ENCODE results near the gene ELL.

ELL gene

GRCh38 chr19:18475762-18476331 lies 46.0 kb downstream of the ELL start:
- no peak for DNase-seq (ENCODE audit: low read depth)
- TF ChIP-seq, protein P1, sequence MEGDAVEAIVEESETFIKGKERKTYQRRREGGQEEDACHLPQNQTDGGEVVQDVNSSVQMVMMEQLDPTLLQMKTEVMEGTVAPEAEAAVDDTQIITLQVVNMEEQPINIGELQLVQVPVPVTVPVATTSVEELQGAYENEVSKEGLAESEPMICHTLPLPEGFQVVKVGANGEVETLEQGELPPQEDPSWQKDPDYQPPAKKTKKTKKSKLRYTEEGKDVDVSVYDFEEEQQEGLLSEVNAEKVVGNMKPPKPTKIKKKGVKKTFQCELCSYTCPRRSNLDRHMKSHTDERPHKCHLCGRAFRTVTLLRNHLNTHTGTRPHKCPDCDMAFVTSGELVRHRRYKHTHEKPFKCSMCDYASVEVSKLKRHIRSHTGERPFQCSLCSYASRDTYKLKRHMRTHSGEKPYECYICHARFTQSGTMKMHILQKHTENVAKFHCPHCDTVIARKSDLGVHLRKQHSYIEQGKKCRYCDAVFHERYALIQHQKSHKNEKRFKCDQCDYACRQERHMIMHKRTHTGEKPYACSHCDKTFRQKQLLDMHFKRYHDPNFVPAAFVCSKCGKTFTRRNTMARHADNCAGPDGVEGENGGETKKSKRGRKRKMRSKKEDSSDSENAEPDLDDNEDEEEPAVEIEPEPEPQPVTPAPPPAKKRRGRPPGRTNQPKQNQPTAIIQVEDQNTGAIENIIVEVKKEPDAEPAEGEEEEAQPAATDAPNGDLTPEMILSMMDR (IDR thresholded peaks at IDR 0.05; ENCODE audit: low read depth, low read length, missing control alignments), result no peak
- no peak overlapping the region for H3K4me3 ChIP-seq (ENCODE audit: low read depth, low read length)

- H3K4me3 ChIP-seq (ENCODE audit: low read depth, low read length), result no peak overlapping the region
- TF ChIP-seq, protein P1 (IDR thresholded peaks at IDR 0.05; ENCODE audit: low read depth, low read length, missing control alignments), result no peak
- no peak for DNase-seq (ENCODE audit: low read depth)
Measured at GRCh38 chr19:18475004-18475453, 46.8 kb downstream of the ELL start.

DNA sequence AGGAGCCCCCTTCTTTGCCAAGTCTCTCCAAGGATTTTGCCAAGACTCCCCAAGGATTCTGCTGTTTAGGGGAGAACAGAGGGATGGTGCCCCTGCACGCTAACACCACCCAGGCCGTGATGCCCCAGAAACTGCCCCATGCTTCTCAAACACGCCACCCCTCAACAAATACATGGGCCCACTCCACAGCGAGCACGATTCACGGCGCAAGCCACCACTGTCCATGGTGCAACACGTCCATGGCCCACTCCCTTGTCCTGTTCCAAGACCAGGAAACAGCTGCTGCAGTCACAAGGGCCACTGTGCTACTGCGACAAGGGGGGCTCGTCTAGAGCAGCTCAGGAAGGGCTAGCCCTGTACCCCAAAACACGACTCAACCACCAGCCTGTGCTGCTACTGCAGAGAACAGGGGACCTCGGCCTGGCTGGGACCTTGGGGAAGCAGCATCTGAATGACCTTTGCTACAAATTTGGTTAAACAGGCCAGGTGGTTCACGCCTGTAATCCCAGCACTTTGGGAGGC lies 47.4 kb downstream of the ELL start:
- TF ChIP-seq, protein P1 (IDR thresholded peaks at IDR 0.05; ENCODE audit: low read depth, low read length, missing control alignments), result no peak
- no peak overlapping the region for H3K4me3 ChIP-seq (ENCODE audit: low read depth, low read length)
- DNase-seq (ENCODE audit: low read depth), result no peak

DNA sequence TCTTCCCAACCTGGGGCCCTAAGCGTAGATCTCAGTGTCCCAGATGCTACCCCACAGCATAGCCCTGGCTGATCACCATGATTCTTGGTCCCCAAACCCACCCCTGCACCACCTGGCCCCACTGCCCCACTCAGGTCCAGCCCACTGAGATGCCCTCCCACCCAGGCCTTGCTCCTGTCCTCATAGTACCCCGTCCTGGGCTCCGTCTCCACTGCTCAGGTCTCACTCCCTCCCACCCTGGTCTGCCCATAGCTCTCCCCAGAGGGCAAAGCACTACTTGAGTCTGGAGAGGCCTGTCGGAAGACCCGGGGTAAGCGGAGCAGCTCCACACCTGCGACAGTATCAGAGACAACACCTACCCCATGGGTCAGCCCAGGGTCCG lies 48.2 kb downstream of the ELL start:
- H3K4me3 ChIP-seq (ENCODE audit: low read depth, low read length), result no peak overlapping the region
- DNase-seq (ENCODE audit: low read depth), result no peak
- TF ChIP-seq, protein P1 (IDR thresholded peaks at IDR 0.05; ENCODE audit: low read depth, low read length, missing control alignments), result no peak

- H3K4me3 ChIP-seq (ENCODE audit: low read depth, low read length), result no peak overlapping the region
- TF ChIP-seq, protein P1 (IDR thresholded peaks at IDR 0.05; ENCODE audit: low read depth, low read length, missing control alignments), result no peak
- DNase-seq (ENCODE audit: low read depth), result no peak
Measured at GRCh38 chr19:18473003-18473705, 48.7 kb downstream of the ELL start.

DNA sequence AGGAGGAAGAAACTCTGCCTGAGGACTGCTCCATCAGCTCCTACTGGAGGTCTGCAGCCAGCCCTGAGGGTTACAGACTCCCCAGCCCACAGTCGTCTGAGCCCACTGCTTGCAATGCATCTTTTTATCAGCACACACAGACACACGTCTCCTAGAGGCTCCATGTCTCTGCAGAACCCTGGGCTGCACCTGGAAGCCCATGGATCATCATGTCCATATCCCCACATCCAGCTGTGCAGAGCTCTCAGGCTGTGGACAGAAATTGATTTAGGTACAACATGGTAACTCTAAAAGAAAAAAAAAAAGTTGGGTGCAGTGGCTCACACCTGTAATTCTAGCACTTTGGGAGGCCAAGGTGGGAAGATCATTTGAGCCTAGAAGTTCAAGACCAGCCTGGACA lies 51.1 kb downstream of the ELL start:
- TF ChIP-seq, protein P1 (IDR thresholded peaks at IDR 0.05; ENCODE audit: low read depth, low read length, missing control alignments), result no peak

More for the DNA sequence above, 51.1 kb downstream of the ELL start:
- H3K4me3 ChIP-seq (ENCODE audit: low read depth, low read length), result no peak overlapping the region
- no peak for DNase-seq (ENCODE audit: low read depth)
